ENCODE results near the gene ATP5PO. TPM values are rescaled to one million over a fixed set of nuclear protein-coding genes. Genes with fewer than 3 reads are reported as not detected.

ATP5PO gene
- total and polyA plus RNA-seq, 3 experiments from 2014 or later: 183 to 316 (median 194) TPM

DNA sequence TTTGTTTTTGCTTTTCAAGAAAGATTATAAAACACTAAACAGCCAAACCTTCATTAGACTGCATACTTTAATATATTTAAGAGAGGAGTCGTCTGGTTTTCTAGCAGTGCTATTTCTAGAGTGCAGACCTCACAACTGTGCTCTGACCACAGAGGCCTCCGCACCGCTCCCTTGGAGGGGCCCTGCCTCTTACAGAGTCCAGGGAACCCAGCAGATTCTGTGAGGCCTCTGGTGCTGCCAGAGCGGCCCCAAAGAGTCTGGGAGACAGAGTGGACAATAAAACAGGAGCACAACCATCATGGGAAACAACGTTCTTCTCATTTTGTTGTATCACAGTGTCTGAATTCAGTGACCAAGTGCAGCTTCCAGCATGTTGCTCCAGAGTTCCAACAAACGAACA, 5.8 kb downstream of the ATP5PO start:
- DNase-seq: no peak
- ChIA-PET POLR2A (no interaction called here), CTCF (no interaction called here)
- no peak overlapping the region for H3K27ac ChIP-seq (ENCODE audit: low read depth, low read length)
- H3K27me3 Mint-ChIP-seq: no peaks in the 10 kb centered on the region
- H3K4me3 Mint-ChIP-seq: no peak overlapping the region
- H3K27ac Mint-ChIP-seq: no peak overlapping the region
- no peaks in the 10 kb centered on the region for H3K27me3 ChIP-seq (ENCODE audit: insufficient read depth, low read length, poor library complexity, severe bottlenecking)
- H3K4me3 ChIP-seq (ENCODE audit: low read length): no peak overlapping the region
- H3K9me3 ChIP-seq (ENCODE audit: low read length): no peaks in the 10 kb centered on the region
- H3K9me3 Mint-ChIP-seq: no peaks in the 10 kb centered on the region
- peaks cover 3 to 88% (median 22%) of the 10 kb centered on the region in 3 donors for H3K36me3 Mint-ChIP-seq
- peaks cover 47% of the 10 kb centered on the region for H3K36me3 ChIP-seq (ENCODE audit: insufficient read depth, low read length)
- peaks cover 9% of the 10 kb centered on the region for H3K4me1 ChIP-seq (ENCODE audit: insufficient read depth, low read length)
- H3K4me1 Mint-ChIP-seq: peaks cover 18 to 39% (median 32%) of the 10 kb centered on the region in 3 donors

DNA sequence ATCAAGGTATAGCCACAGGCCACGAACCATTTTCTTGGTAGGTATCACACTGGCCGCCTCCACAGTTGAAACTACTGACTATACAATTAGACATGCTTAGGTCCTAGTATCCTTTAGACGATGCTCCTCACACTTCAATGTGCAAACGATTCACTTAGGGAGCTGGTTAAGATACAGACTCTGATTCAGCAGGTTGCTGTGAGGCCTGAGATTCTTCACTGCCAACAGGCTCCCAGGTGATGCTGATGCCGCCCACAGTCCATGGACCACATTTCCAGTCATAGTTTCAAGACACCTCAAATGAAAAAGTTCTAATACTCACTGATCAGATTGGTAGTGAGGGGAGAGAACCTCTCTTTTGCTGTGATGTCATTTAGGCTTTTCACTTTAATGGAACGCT, 6.8 kb downstream of the ATP5PO start:
- H3K9me3 Mint-ChIP-seq: no peaks in the 10 kb centered on the region
- DNase-seq: no peak
- H3K27ac Mint-ChIP-seq: no peak overlapping the region
- Histone ChIP-seq H3K27ac (ENCODE audit: low read depth, low read length) (no peak overlapping the region), H3K4me3 (ENCODE audit: low read length) (no peak overlapping the region), H3K4me1 (ENCODE audit: insufficient read depth, low read length) (no peaks in the 10 kb centered on the region), H3K27me3 (ENCODE audit: insufficient read depth, low read length, poor library complexity, severe bottlenecking) (no peaks in the 10 kb centered on the region), H3K36me3 (ENCODE audit: insufficient read depth, low read length) (peaks cover 54% of the 10 kb centered on the region), H3K9me3 (ENCODE audit: low read length) (no peaks in the 10 kb centered on the region)
- ChIA-PET CTCF (interaction anchor here (0.7 to 1.2 kb wide), 2 partner anchors 454 to 699 kb away, joined by 3 read pairs; no protein-coding TSS in a partner anchor), POLR2A (no interaction called here)
- H3K36me3 Mint-ChIP-seq: peaks cover 6 to 94% (median 24%) of the 10 kb centered on the region in 3 donors
- H3K4me1 Mint-ChIP-seq: peaks cover 10 to 30% (median 23%) of the 10 kb centered on the region in 3 donors
- no peak overlapping the region for H3K4me3 Mint-ChIP-seq
- no peaks in the 10 kb centered on the region for H3K27me3 Mint-ChIP-seq

DNA sequence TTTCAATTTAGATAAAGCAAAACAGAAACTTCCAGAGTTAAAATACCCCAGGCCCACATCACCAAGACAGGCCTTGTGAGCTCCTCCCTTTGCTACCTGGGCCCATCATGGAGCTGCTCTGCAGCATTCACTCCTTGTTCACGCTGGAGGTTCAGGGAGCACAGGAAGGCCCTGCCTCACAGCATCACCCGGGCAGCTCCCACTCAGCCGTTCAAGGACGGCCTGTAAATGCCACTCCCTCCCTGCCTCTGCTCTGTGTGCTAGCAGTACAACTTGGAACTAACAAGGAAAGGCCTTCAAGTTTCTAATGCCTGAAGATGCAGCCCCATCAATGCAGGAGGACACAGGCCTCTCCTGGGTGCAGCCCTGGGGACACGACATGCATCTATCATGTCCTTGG, 11.6 kb downstream of the ATP5PO start:
- ChIA-PET POLR2A (no interaction called here), CTCF (interaction anchor here (1.4 kb wide), 1 partner anchor 444 kb away, joined by 4 read pairs; no protein-coding TSS in a partner anchor)
- H3K4me3 ChIP-seq (ENCODE audit: low read length): no peak overlapping the region
- Mint-ChIP-seq H3K27me3 (no peaks in the 10 kb centered on the region), H3K36me3 (peaks cover 6 to 83% (median 38%) of the 10 kb centered on the region in 3 donors), H3K4me3 (no peak overlapping the region), H3K27ac (no peak overlapping the region), H3K9me3 (no peaks in the 10 kb centered on the region), H3K4me1 (peaks cover 0 to 3% (median 0%) of the 10 kb centered on the region in 3 donors)
- H3K4me1 ChIP-seq (ENCODE audit: insufficient read depth, low read length): no peaks in the 10 kb centered on the region
- H3K27me3 ChIP-seq (ENCODE audit: insufficient read depth, low read length, poor library complexity, severe bottlenecking): no peaks in the 10 kb centered on the region
- H3K36me3 ChIP-seq (ENCODE audit: insufficient read depth, low read length): peaks cover 47% of the 10 kb centered on the region
- no peaks in the 10 kb centered on the region for H3K9me3 ChIP-seq (ENCODE audit: low read length)
- no peak for DNase-seq
- H3K27ac ChIP-seq (ENCODE audit: low read depth, low read length): no peak overlapping the region

DNA sequence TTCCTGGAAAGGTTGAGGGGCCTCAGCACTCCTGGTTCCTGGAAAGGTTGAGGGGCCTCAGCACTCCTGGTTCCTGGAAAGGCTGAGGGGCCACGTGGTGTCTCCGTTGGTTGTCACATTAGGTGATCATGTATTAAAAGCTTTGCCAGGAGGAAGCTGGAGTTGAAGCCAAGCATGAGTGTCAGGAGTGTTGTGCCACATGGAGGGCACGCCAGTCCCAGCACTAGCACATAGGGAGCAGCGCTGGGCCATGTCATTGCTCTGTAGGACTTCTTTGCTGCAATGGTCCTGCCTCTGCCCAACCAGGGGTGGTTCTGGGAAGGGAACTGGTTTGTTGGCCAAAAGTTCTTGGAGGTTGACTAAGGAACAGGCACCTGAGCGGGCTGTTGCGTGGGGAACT, 13.3 kb downstream of the ATP5PO start:
- H3K9me3 Mint-ChIP-seq: no peaks in the 10 kb centered on the region
- no peaks in the 10 kb centered on the region for H3K4me1 ChIP-seq (ENCODE audit: insufficient read depth, low read length)
- H3K9me3 ChIP-seq (ENCODE audit: low read length): no peaks in the 10 kb centered on the region
- H3K4me3 ChIP-seq (ENCODE audit: low read length): no peak overlapping the region
- no peaks in the 10 kb centered on the region for H3K27me3 Mint-ChIP-seq
- CTCF ChIA-PET: no interaction called here
- H3K27me3 ChIP-seq (ENCODE audit: insufficient read depth, low read length, poor library complexity, severe bottlenecking): no peaks in the 10 kb centered on the region
- H3K27ac ChIP-seq (ENCODE audit: low read depth, low read length): no peak overlapping the region
- no peak overlapping the region for H3K4me3 Mint-ChIP-seq
- peak overlapping the region in 1 of 8 donors; percentile 65 for H3K27ac Mint-ChIP-seq
- POLR2A ChIA-PET: no interaction called here
- peaks cover 36% of the 10 kb centered on the region for H3K36me3 ChIP-seq (ENCODE audit: insufficient read depth, low read length)
- H3K36me3 Mint-ChIP-seq: peaks cover 6 to 66% (median 31%) of the 10 kb centered on the region in 3 donors
- H3K4me1 Mint-ChIP-seq: no peaks in the 10 kb centered on the region
- no peak for DNase-seq

DNA sequence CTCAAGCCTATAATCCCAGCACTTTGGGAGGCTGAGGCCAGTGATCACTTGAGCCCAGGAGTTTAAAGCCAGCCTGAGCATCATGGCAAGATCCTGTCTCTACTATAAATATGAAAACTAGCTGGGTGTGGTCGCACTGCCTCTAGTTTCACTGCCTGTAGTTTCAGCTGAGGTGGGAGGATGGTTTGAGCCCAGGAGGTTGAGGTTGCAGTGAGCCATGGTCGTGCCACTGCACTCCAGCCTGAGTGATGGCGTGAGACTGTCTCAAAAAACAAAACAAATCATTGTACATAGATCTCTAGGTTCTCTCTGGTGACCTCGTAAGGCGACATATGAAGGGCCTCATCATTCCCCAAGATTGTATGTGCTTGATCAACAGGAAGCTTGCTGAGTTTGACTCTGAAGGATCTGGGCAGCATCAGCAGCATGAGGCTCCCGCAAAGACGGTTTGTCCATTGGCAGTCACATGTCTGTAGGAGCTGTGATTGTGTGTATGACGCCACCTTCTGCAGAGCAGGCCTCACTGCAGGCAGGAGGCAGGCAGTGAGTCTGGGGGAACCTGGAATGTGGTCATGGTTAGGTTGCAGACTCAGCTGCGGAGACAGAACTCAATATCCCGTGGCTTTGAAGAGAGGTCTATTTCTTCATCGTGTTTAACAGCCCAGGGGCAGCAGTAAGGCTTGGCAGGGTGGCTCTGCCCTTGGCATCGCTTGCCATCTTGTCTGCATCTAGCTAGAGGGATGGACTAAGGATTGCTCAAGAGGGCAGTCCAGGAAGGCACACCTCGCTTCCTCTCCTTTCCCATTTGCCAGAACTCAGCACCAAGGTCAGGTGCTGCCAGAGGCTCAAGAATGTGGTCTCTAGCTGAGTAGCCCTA, 14.0 kb downstream of the ATP5PO start:
- no peak overlapping the region for H3K4me3 ChIP-seq (ENCODE audit: low read length)
- peaks cover 29% of the 10 kb centered on the region for H3K36me3 ChIP-seq (ENCODE audit: insufficient read depth, low read length)
- H3K36me3 Mint-ChIP-seq: peaks cover 6 to 59% (median 27%) of the 10 kb centered on the region in 3 donors
- no peaks in the 10 kb centered on the region for H3K27me3 ChIP-seq (ENCODE audit: insufficient read depth, low read length, poor library complexity, severe bottlenecking)
- H3K4me1 Mint-ChIP-seq: no peaks in the 10 kb centered on the region
- peaks cover 0 to 1% of the 10 kb centered on the region in 2 donors for H3K27me3 Mint-ChIP-seq
- H3K27ac ChIP-seq (ENCODE audit: low read depth, low read length): no peak overlapping the region
- H3K4me1 ChIP-seq (ENCODE audit: insufficient read depth, low read length): no peaks in the 10 kb centered on the region
- H3K9me3 Mint-ChIP-seq: no peaks in the 10 kb centered on the region
- H3K4me3 Mint-ChIP-seq: no peak overlapping the region
- H3K27ac Mint-ChIP-seq: peak overlapping the region in 2 of 8 donors; percentile 40 to 71
- DNase-seq: no peak
- CTCF ChIA-PET: no interaction called here
- POLR2A ChIA-PET: no interaction called here
- no peaks in the 10 kb centered on the region for H3K9me3 ChIP-seq (ENCODE audit: low read length)

DNA sequence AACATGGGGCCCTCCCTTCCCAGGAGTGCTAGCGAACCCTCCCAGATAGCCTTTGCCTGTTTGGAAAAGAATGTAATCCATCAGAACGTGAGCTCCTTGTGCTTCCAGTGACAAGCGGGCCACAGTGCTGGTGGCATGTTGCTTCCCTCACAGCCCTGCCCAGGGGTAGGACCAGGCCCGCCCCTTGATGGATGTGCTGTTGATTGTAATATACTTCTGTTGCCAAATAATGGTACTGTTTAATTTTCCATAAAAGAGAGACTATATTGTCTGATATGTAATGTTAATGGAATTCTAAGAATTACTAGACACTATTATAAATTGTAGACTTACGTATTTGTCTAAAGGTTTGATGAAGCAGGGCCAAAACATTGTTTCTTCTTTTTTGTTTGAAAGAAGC, 16.4 kb downstream of the ATP5PO start:
- H3K4me1 ChIP-seq (ENCODE audit: insufficient read depth, low read length): peaks cover 10% of the 10 kb centered on the region
- Mint-ChIP-seq H3K27ac (no peak overlapping the region), H3K4me3 (no peak overlapping the region), H3K36me3 (peaks cover 0 to 36% (median 21%) of the 10 kb centered on the region in 3 donors), H3K9me3 (no peaks in the 10 kb centered on the region), H3K4me1 (peaks cover 8 to 14% (median 13%) of the 10 kb centered on the region in 3 donors), H3K27me3 (peaks cover 1 to 18% of the 10 kb centered on the region in 2 donors)
- ChIA-PET CTCF (interaction anchor here (0.8 kb wide), 1 partner anchor 449 kb away, joined by 4 read pairs; no protein-coding TSS in a partner anchor), POLR2A (no interaction called here)
- no peaks in the 10 kb centered on the region for H3K9me3 ChIP-seq (ENCODE audit: low read length)
- H3K36me3 ChIP-seq (ENCODE audit: insufficient read depth, low read length): peaks cover 11% of the 10 kb centered on the region
- no peaks in the 10 kb centered on the region for H3K27me3 ChIP-seq (ENCODE audit: insufficient read depth, low read length, poor library complexity, severe bottlenecking)
- no peak overlapping the region for H3K27ac ChIP-seq (ENCODE audit: low read depth, low read length)
- H3K4me3 ChIP-seq (ENCODE audit: low read length): no peak overlapping the region
- DNase-seq: no peak

DNA sequence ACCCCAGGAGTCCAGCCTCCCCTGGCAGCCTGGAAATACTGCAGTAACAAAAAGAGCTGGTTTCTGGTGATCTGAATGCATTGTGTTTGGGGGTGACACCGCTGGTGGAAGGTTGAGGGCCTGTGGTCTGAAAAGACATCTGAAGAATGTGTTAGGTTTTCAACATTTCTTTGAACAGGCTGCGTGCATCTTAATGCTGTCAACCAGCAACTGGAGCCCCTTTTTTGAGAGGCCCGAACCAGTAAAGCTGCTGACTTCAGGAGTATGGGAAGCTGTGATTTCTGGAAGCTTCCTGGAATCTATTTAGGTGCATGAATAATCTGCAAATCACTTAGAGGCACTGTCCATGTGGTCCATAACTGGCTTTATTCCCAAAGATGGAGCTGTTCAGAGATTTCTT, 17.0 kb downstream of the ATP5PO start:
- no peaks in the 10 kb centered on the region for H3K9me3 ChIP-seq (ENCODE audit: low read length)
- CTCF ChIA-PET: interaction anchor here (0.8 kb wide), 1 partner anchor 449 kb away, joined by 4 read pairs; no protein-coding TSS in a partner anchor
- Mint-ChIP-seq H3K4me1 (peaks cover 8 to 14% (median 14%) of the 10 kb centered on the region in 3 donors), H3K4me3 (no peak overlapping the region), H3K27ac (no peak overlapping the region), H3K36me3 (peaks cover 0 to 30% (median 21%) of the 10 kb centered on the region in 3 donors), H3K9me3 (no peaks in the 10 kb centered on the region), H3K27me3 (peaks cover 1 to 23% of the 10 kb centered on the region in 2 donors)
- no peaks in the 10 kb centered on the region for H3K27me3 ChIP-seq (ENCODE audit: insufficient read depth, low read length, poor library complexity, severe bottlenecking)
- peaks cover 12% of the 10 kb centered on the region for H3K4me1 ChIP-seq (ENCODE audit: insufficient read depth, low read length)
- peaks cover 10% of the 10 kb centered on the region for H3K36me3 ChIP-seq (ENCODE audit: insufficient read depth, low read length)
- H3K27ac ChIP-seq (ENCODE audit: low read depth, low read length): no peak overlapping the region
- DNase-seq: no peak
- POLR2A ChIA-PET: no interaction called here
- H3K4me3 ChIP-seq (ENCODE audit: low read length): no peak overlapping the region

DNA sequence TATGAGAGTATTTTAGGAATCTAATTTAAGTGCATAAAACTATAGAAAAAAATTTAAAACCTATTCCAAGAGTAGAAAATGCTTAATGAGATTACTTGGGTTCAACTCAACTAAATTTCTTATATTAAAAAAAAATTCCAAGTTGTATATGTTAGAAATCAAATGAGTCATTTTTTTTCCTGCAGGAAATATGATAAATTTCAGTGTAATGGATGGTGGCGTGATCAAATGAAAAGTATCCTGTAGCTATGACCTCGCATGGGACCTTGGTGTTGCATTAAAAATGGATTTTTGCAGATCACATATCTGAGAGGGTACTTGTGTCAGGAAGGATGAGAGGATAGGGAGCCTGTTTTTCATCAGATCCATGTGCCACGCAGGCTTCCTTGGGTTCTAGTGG, 17.9 kb downstream of the ATP5PO start:
- Histone ChIP-seq H3K27me3 (ENCODE audit: insufficient read depth, low read length, poor library complexity, severe bottlenecking) (no peaks in the 10 kb centered on the region), H3K27ac (ENCODE audit: low read depth, low read length) (no peak overlapping the region), H3K9me3 (ENCODE audit: low read length) (no peaks in the 10 kb centered on the region), H3K4me1 (ENCODE audit: insufficient read depth, low read length) (peaks cover 12% of the 10 kb centered on the region), H3K4me3 (ENCODE audit: low read length) (no peak overlapping the region), H3K36me3 (ENCODE audit: insufficient read depth, low read length) (peaks cover 2% of the 10 kb centered on the region)
- no peak overlapping the region for H3K4me3 Mint-ChIP-seq
- ChIA-PET POLR2A (interaction anchor here (0.8 kb wide), 1 partner anchor 90 kb away, joined by 3 read pairs; no protein-coding TSS in a partner anchor), CTCF (no interaction called here)
- no peak for DNase-seq
- peaks cover 8 to 14% (median 14%) of the 10 kb centered on the region in 3 donors for H3K4me1 Mint-ChIP-seq
- peaks cover 1 to 25% of the 10 kb centered on the region in 2 donors for H3K27me3 Mint-ChIP-seq
- H3K27ac Mint-ChIP-seq: no peak overlapping the region
- H3K36me3 Mint-ChIP-seq: peaks cover 0 to 22% (median 14%) of the 10 kb centered on the region in 3 donors
- H3K9me3 Mint-ChIP-seq: no peaks in the 10 kb centered on the region
